BJ (cell line): ENCODE measurements around the gene RERE. TPM values are rescaled to one million over a fixed set of nuclear protein-coding genes. Genes with fewer than 3 reads are reported as not detected.

Source experiments
- CTCF ChIA-PET: fragments of 350-600 bp; formaldehyde crosslinking; extraction: SDS; loops from one replicate; lab custom pipeline; 2021; ENCODE audit warnings: antibody characterized with exemption, inconsistent platforms; lab: Yijun Ruan, JAX
- POLR2A ChIA-PET: fragments of 300-600 bp; sonication (Branson Sonifier 250); formaldehyde crosslinking; extraction: SDS; loops from one replicate; lab custom pipeline; 2021; ENCODE audit warnings: antibody characterized with exemption; lab: Charles Lee
- DNase-seq: peaks from one replicate; pipeline ENCODE4 v3.0.0-alpha.2; 2011; ENCODE audit warnings: low read depth
- H3K27me3 ChIP-seq: 2 replicates; pipeline ENCODE4 v1.6.0; 2011; ENCODE audit warnings: low read length; ENCODE audit not compliant: control insufficient read depth, insufficient read depth
- H3K36me3 ChIP-seq: 2 replicates; pipeline ENCODE4 v1.5.1; 2011; ENCODE audit warnings: low read length; ENCODE audit not compliant: control insufficient read depth, insufficient read depth
- H3K4me3 ChIP-seq: 2 replicates; pipeline ENCODE4 v1.5.1; 2011; ENCODE audit warnings: low read depth, mild to moderate bottlenecking, control low read depth, low read length
- CTCF ChIP-seq: IDR thresholded peaks from 2 replicates; pipeline ENCODE4 v1.5.1; 2011; ENCODE audit warnings: low read depth, mild to moderate bottlenecking, control low read depth, inconsistent platforms, low read length, moderate library complexity; ENCODE audit not compliant: insufficient read depth
- polyA plus RNA-seq: library from polyadenylated mRNA; depleted of rRNA; stranded (reverse); fragments of >200 nt; gene quantifications from 2 replicates; pipeline ENCODE4 v1.2.3, GENCODE V29; 2011

The RERE gene
- polyA plus RNA-seq, 1 experiment = 3.8 TPM

- no peak for TF ChIP-seq CTCF
- CTCF ChIA-PET = no interaction called here
- H3K36me3 ChIP-seq = no peaks in the 10 kb centered on the region
- no peak overlapping the region for H3K4me3 ChIP-seq
- H3K27me3 ChIP-seq = no peaks in the 10 kb centered on the region
- DNase-seq = no peak
- POLR2A ChIA-PET = no interaction called here
These were observed 478.8 kb downstream of the RERE start for GRCh38 chr1:8338526-8339202.

- ChIA-PET POLR2A (no interaction called here), CTCF (no interaction called here)
These were observed 479.5 kb downstream of the RERE start for GRCh38 chr1:8337776-8338525.

GRCh38 chr1:8335246-8335645 is 482.2 kb downstream of the RERE start:
- Histone ChIP-seq H3K4me3 (no peak overlapping the region), H3K27me3 (no peaks in the 10 kb centered on the region), H3K36me3 (no peaks in the 10 kb centered on the region)
- ChIA-PET CTCF (no interaction called here), POLR2A (no interaction called here)
- no peak for TF ChIP-seq CTCF
- no peak for DNase-seq

More at GRCh38 chr1:8337776-8338525, 479.5 kb downstream of the RERE start:
- no peak for DNase-seq
- no peak overlapping the region for H3K4me3 ChIP-seq
- TF ChIP-seq CTCF = no peak
- no peaks in the 10 kb centered on the region for H3K36me3 ChIP-seq
- no peaks in the 10 kb centered on the region for H3K27me3 ChIP-seq

GRCh38 chr1:8334106-8334851 is 483.2 kb downstream of the RERE start:
- no peak for DNase-seq
- H3K4me3 ChIP-seq = no peak overlapping the region
- no peaks in the 10 kb centered on the region for H3K27me3 ChIP-seq
- no peak for TF ChIP-seq CTCF
- ChIA-PET POLR2A (interaction anchor here (0.5 kb wide), 1 partner anchor 23 kb away, joined by 6 read pairs; no protein-coding TSS in a partner anchor), CTCF (interaction anchor here (0.7 kb wide), 1 partner anchor 16 kb away, joined by 3 read pairs; no protein-coding TSS in a partner anchor)
- H3K36me3 ChIP-seq = no peaks in the 10 kb centered on the region
